Gastrocnemius medialis (tissue), 4 donors: ENCODE measurements around the gene ADARB2.

Source experiments
- CTCF ChIP-seq, 5 experiments: fragments of 450-650 bp in 3 of 5; fragments of 200-600 bp in 2 of 5; sonication (generic) in 2 of 5; IDR thresholded peaks in 4 of 5; conservative IDR thresholded peaks in 1 of 5; 1 replicate in 4 of 5; 2 replicates in 1 of 5; pipeline ENCODE4 v1.5.1; 2016 to 2019; ENCODE audit warnings: antibody characterized with exemption in 5 of 5, mild to moderate bottlenecking in 3 of 5, moderate library complexity in 3 of 5
- POLR2A ChIP-seq, 2 donors: fragments of 450-650 bp; IDR thresholded peaks; one replicate each; pipeline ENCODE4 v1.6.1; 2017; ENCODE audit warnings: antibody characterized with exemption in 2 of 2, mild to moderate bottlenecking in 2 of 2, moderate library complexity in 2 of 2

GRCh38 chr10:1217237-1217587 is 520.1 kb downstream of the ADARB2 start:
- no peak for TF ChIP-seq CTCF (IDR thresholded peaks at IDR 0.05 in 4 of 5, conservative IDR thresholded peaks at IDR 0.05 in 1 of 5)
- no peak for TF ChIP-seq POLR2A (IDR thresholded peaks at IDR 0.05)
